Measurements from ENCODE around the gene PPM1G.

GRCh38 chr2:27350106-27350693, 59.2 kb downstream of the PPM1G start:
- TF ChIP-seq CTCF (IDR thresholded peaks at IDR 0.05) (no peak), POLR2A (IDR thresholded peaks at IDR 0.05) (no peak)
